ENCODE data around the gene LIFR. TPM values are rescaled to one million over a fixed set of nuclear protein-coding genes. Genes with fewer than 3 reads are reported as not detected.

The LIFR gene
- total and polyA plus RNA-seq, 2 of the 4 experiments (the other 2 are of a cell fraction) = 1.9 to 10.4 TPM

GRCh38 chr5:38506302-38506701 is 50.1 kb downstream of the LIFR start:
- Histone ChIP-seq H3K27me3 (ENCODE audit: control insufficient read depth, insufficient read depth, low read length) (no peaks in the 10 kb centered on the region), H2AK9ac (replicated peaks; ENCODE audit: low read depth, low read length, poor library complexity) (no peak overlapping the region), H2BK15ac (ENCODE audit: low read depth, low read length) (no peak overlapping the region), H4K20me1 (ENCODE audit: insufficient read depth, low read length) (no peaks in the 10 kb centered on the region), H3K23ac (ENCODE audit: low read depth, low read length) (no peak overlapping the region), H4K8ac (ENCODE audit: low read depth in 2 of 2, low read length in 2 of 2) (no peak overlapping the region), H4K91ac (ENCODE audit: insufficient read depth, low read depth, low read length) (no peak overlapping the region), H3K4me2 (ENCODE audit: low read depth, low read length) (no peak overlapping the region), H2AK5ac (ENCODE audit: low read depth, low read length) (no peak overlapping the region), H3K4me1 (ENCODE audit: control insufficient read depth, insufficient read depth, low read length) (peaks cover 5% of the 10 kb centered on the region), H3K4ac (ENCODE audit: low read depth, low read length) (no peak overlapping the region), H4K5ac (ENCODE audit: low read depth, low read length) (no peak overlapping the region), H2AFZ (replicated peaks; ENCODE audit: low read length, poor library complexity) (no peak overlapping the region), H3K27ac (ENCODE audit: insufficient read depth, low read length) (no peak overlapping the region), H3K18ac (ENCODE audit: low read depth, low read length) (no peak overlapping the region), H3K14ac (replicated peaks; ENCODE audit: low read depth, low read length) (no peak overlapping the region), H3K9me3 (ENCODE audit: control insufficient read depth, insufficient read depth, low read length) (no peaks in the 10 kb centered on the region), H3K9ac (ENCODE audit: low read depth, low read length) (no peak overlapping the region), H3K9me1 (ENCODE audit: insufficient read depth, low read length) (no peaks in the 10 kb centered on the region), H2BK5ac (ENCODE audit: low read depth, low read length, poor library complexity, severe bottlenecking) (no peak overlapping the region), H3K56ac (ENCODE audit: extremely low read depth, insufficient read depth, low read length) (no peak overlapping the region), H3K79me1 (ENCODE audit: low read depth in 1 of 2, low read length in 2 of 2) (no peaks in the 10 kb centered on the region), H3K4me3 (ENCODE audit: insufficient read depth, low read depth, low read length) (no peak overlapping the region), H3K36me3 (ENCODE audit: control insufficient read depth, insufficient read depth, low read length) (peaks cover 9% of the 10 kb centered on the region), H2BK120ac (ENCODE audit: low read depth, low read length) (no peak overlapping the region), H2BK20ac (ENCODE audit: low read depth, low read length) (no peak overlapping the region)
- ChIA-PET CTCF (interaction anchor here (0.9 kb wide), 1 partner anchor 10 kb away, joined by 5 read pairs; no protein-coding TSS in a partner anchor), POLR2A (ENCODE audit: unreplicated experiment) (no interaction called here)
- DNase-seq (no peak), ATAC-seq (ENCODE audit: low read depth) (no peak)
- TF ChIP-seq CHD1 (IDR thresholded peaks at IDR 0.05; ENCODE audit: low read depth, low read length) (no peak), MAZ (IDR thresholded peaks at IDR 0.05; ENCODE audit: borderline replicate concordance, low read depth, low read length) (no peak), CTCF (conservative IDR thresholded peaks at IDR 0.05; ENCODE audit: low read depth, low read length) (no peak), POLR2A (IDR thresholded peaks at IDR 0.05; ENCODE audit: low read depth, low read length) (no peak)
- WGBS, 2 experiments (ENCODE audit: extremely low coverage in 2 of 2, insufficient read length in 1 of 2) = no CpG with 5 or more reads among the region's 3 CpGs
- dilution Hi-C loops (cut with HindIII; ENCODE audit: low sequenced_read_pairs, unreplicated experiment) (no loop called here), in situ Hi-C loops (cut with MboI; ENCODE audit: low sequenced_read_pairs) (no loop called here), intact Hi-C loops (cut with micrococcal nuclease) (no loop called here)
- no TSS peak for BruUV-seq (replicated peaks)
